GM19468 (cell line): ENCODE measurements around the gene ZFAND2B.

Experiments
- ATAC-seq: cut with Tn5 transposase; IDR thresholded peaks from one replicate; pipeline ENCODE4 v1.9.1; 2021; ENCODE audit warnings: mild to moderate bottlenecking, moderate library complexity, moderate number of reproducible peaks; ENCODE audit not compliant: unreplicated experiment; ENCODE audit errors: extremely low read depth

The ZFAND2B gene

DNA sequence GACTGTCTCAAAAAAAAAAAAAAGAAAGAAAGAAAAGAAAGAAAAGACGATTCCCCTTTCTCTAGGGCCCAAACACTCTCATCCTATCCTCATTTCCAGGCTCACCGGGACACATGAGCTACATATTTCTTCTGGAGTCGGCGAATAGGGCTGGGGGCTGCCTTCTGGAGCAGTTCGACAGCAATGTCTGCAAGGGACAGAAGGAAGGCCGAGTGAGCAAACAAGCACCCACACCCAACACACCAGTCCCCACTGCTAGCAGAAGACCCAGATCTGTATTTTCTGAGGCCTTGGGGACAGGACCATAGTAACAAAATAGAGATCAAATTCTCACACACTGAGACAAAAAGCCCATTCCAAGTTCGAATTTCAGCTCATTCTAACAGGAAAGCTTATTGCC, 31.1 kb upstream of the ZFAND2B start:
- ATAC-seq, result no peak

DNA sequence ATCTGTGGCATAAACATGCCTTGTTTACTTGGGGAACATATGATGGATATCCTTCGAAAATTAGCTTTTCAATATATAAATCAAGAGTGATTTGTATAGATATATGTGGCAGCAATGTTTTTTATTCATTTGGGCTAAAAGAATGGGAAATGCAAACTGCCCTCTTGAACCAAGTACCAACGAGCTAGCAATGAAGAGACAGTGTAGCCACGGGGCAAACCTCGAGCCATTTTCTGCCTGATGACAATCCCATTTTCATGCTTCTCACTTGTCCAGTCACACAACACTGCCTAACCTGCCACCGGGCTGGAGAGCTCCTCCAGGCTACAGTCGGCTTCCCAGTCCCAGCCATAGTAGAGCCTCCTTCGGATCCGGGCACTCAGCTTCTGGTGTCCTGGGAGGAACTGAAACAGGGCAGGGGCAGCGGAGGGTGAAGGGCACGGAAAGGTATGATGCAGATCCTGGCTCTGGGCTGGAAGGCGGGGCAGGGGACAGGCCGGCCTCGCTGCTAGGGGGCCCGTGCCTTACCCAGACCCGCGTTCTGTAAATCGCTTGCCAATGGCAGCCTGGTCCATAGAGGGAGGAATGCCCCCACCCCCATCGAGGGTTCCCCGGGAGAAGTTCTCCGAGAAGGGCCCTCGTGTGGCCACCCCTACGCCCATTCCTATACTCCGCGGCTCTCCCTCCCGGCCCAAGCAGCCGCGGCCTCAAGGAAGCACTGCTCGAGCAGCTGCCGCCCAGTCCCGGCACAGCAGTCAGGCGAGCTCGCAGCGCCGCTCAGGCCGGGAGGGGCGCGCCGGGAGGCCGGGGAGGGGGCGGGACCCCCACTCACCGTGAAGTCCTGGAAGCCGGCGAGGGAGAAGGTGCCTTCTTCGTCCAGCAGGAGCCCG, 30.4 kb upstream of the ZFAND2B start:
- ATAC-seq, result no peak

DNA sequence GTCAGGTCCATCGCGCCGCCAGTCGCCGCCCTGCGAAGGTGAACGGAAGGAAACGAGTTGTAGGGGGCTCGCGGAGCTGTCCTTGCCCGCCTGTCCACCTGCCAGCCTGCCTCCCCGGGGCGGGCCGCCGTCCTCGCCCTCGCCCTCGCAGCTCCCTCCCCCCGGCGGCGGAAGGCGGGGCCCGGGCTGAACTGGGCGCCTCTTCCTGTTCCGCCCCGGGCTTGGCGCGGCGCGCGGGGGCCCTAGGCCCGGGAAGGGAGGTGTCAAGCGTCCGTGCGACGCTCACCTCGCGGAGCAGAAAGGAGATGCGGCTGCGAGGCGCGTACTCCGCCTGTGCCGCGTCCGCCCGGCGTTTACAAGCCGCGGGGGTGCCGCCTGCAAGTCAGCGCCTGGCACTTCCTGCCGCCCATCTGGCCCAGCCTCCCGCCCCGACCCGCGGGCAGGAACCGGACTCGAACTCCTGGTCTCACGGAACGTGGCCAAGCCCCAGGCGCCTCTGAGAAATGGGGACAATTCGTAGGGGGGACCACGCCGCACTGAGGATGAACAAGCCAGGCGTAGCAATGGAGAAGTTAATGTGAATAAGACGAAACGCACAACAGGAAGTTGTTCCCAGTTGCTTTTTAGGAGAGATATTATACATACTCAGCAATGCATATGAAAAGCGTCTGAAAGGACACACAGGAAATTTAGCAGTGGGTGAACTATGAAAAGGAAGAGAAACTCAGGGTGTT, 29.6 kb upstream of the ZFAND2B start, which contains the start of gene CNPPD1:
TSS of gene CNPPD1 (minus strand) at position 108 of the 734 bp plus-strand sequence. CDS start at position 11, 97 bp downstream.
- ATAC-seq, result peak; percentile 42

DNA sequence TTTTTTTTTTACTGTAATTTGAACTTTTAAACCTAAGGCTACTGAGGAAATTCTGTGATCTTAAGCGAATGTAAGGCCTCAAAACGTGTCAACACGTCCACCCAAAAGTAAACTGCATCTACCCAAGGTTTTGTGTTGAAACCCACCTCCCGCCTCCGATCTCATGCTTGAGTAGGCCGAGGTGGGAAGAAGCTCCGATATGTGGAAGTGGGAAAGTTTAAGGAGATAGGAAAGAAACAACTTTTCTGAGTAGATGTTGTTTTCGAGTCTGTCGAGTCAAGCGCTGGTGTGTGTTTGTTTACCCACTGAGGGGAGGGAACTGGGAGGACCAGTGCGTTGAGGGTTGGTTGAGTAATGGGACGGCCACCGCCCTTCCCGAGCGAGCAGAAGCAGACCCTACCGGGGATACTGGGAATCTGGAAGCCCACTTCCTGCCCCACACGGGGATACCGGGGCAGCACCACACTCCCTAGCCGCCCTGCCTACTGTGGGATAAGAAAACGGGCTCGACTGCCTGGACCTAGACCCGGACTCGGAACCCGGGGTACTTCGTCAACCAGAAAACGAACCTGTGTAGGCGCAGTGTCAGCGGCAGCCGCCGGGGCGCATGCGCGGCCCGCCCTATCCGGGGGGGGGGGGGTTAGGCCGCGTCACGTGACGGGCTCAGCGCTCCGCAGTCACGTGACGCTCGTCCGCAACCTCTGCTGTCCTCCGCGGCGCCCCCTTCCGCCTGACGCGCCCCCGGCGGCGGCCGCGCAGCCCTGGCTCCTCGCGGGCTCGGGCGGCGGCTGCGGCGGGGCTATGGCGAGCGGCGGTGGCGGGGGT, 28.8 kb upstream of the ZFAND2B start, which contains the start of gene RETREG2:
TSS of gene RETREG2 (plus strand) at position 724 of the 825 bp plus-strand sequence. CDS start at position 802, 78 bp downstream.
- peak; percentile 8 for ATAC-seq

DNA sequence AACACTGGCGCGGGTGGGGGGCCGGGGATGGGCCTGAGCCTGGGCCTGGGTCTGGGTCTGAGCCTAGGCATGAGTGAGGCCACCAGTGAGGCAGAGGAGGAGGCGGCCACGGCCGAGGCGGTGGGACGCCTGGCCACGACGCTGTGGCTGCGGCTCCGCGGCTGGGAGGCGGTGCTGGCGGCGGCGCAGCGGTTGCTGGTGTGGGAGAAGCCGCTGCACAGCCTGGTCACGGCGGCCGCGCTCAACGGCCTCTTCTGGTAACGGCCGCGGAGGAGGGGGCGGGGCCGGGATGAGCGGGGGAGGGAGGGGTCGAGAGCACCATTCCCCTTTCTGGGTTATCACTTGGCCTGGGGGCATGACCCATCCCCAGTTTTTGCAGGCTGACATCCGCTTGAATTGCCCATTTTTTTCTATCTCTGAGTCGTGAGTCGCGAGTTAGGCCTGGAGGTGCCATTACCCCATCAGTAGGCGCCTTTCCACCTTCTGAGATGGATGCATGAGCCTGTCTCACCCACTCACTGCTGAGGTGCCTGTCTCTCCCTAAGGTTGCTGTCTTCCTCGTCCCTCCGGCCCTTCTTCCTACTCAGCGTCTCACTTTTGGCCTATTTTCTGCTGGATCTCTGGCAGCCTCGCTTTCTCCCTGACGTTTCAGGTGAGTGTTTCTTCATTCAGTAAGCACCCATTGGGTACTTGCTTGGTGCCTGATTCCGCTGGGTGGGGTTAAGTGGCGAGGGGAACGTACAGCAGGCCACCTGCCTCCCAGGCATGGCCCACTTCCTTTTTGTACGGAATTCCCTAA, 28.0 kb upstream of the ZFAND2B start:
- peak; percentile 4 for ATAC-seq

DNA sequence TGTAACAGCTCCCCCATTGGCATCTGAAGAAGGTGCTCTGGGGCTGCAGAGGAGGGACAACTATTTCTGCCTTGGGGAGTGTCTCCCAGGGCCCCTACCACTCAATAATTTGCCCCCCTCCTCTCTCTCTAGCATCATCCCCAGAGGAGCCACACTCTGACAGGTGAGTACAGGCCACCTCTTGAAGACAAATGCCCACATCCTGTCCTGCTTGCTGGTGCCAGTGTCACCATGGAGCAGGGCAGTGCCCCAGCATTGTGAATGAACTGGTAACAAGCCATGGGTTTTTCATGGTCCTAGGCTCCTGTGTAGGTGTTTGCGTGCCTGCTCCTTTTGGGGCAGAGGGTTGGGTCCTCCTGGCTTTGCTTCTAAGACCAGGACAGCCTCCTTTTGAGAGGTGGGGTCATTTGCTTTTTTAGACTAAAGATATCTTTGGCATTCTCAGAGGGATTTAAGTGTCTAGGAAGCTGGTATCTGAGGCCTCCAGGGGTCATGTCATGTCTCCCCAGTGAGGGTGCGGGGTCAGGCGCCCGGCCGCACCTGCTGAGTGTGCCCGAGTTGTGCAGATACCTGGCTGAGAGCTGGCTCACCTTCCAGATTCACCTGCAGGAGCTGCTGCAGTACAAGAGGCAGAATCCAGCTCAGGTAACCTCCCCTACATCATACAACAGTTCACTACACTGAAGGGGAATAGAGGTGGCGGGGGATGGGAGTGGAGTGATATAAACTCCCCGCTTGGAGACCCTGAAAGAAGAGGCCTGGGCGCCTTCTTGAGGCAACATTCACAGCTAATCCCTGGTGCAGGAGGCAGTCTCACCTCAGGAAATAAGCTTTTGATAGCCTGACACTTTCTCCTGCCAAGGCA, 26.7 kb upstream of the ZFAND2B start:
- ATAC-seq, result no peak

DNA sequence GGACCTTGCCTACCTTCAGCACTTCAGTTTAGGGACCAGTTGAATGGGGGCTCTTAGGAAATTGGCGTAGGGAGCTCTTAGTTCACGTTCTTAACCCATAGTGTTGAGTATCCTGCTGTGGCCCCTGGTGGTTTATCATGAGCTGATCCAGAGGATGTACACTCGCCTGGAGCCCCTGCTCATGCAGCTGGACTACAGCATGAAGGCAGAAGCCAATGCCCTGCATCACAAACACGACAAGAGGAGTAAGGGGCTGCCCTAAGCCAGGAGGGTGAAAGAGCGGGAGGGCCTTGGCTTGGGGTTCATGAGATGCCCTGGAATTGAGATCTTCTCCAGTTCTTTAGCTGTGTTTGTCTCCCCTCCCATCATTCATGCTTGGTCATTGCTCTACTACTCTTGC, 25.6 kb upstream of the ZFAND2B start:
- ATAC-seq, result no peak

DNA sequence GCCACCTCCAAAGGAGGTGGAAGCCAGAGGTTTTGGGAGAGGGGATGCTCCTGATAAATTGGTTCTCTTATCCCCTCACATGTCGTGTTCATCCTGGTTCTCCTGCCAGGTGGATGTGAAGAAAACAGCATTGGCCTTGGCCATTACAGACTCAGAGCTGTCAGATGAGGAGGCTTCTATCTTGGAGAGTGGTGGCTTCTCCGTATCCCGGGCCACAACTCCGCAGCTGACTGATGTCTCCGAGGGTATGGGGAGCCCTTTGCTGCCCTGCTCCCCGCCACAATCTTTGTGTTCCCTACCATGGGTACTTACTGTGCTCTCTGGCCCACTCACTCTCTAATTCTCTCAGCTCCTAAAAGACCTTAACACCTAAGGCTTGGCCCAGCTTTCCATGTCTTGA, 25.1 kb upstream of the ZFAND2B start:
- no peak for ATAC-seq

DNA sequence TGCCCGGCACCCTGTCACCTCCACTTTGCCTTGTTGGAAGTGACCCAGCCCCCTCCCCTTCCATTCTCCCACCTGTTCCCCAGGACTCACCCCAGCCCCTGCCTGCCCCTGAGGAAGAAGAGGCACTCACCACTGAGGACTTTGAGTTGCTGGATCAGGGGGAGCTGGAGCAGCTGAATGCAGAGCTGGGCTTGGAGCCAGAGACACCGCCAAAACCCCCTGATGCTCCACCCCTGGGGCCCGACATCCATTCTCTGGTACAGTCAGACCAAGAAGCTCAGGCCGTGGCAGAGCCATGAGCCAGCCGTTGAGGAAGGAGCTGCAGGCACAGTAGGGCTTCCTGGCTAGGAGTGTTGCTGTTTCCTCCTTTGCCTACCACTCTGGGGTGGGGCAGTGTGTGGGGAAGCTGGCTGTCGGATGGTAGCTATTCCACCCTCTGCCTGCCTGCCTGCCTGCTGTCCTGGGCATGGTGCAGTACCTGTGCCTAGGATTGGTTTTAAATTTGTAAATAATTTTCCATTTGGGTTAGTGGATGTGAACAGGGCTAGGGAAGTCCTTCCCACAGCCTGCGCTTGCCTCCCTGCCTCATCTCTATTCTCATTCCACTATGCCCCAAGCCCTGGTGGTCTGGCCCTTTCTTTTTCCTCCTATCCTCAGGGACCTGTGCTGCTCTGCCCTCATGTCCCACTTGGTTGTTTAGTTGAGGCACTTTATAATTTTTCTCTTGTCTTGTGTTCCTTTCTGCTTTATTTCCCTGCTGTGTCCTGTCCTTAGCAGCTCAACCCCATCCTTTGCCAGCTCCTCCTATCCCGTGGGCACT, 24.0 kb upstream of the ZFAND2B start:
- no peak for ATAC-seq

DNA sequence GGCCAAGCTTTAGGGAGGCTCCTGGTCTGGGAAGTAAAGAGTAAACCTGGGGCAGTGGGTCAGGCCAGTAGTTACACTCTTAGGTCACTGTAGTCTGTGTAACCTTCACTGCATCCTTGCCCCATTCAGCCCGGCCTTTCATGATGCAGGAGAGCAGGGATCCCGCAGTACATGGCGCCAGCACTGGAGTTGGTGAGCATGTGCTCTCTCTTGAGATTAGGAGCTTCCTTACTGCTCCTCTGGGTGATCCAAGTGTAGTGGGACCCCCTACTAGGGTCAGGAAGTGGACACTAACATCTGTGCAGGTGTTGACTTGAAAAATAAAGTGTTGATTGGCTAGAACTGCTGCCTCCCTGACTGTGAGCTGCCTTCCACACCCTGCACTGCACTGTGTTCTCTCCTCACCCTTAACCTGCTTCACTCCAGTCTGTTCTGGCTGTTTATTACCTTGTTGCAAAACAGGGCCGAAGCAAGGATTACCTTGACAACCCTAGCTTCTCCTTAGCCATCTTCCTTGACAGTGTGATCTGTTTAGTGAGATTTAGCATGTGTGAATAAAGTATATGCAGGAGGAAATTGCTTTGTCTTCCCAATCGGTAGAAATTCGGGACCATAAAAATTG, 23.3 kb upstream of the ZFAND2B start:
- ATAC-seq, result no peak

DNA sequence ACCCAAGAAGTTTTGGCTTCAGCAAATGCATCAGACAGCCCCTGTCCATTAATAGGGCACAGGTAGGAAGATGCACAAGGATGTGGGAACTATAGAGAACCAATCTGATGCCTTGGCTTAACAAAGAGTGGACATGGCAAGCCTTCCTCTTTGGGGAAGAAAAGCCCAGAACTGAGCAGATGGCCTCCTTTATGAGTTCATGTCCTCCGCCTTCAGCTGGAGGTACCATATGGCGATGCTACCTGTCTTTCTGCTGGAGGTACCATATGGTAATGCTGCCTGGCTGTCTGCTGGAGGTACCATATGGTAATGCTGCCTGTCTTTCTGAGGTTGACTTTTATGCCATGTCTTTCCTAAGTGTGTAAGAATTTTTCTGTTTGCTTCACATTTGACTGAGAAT, 22.5 kb upstream of the ZFAND2B start:
- no peak for ATAC-seq

DNA sequence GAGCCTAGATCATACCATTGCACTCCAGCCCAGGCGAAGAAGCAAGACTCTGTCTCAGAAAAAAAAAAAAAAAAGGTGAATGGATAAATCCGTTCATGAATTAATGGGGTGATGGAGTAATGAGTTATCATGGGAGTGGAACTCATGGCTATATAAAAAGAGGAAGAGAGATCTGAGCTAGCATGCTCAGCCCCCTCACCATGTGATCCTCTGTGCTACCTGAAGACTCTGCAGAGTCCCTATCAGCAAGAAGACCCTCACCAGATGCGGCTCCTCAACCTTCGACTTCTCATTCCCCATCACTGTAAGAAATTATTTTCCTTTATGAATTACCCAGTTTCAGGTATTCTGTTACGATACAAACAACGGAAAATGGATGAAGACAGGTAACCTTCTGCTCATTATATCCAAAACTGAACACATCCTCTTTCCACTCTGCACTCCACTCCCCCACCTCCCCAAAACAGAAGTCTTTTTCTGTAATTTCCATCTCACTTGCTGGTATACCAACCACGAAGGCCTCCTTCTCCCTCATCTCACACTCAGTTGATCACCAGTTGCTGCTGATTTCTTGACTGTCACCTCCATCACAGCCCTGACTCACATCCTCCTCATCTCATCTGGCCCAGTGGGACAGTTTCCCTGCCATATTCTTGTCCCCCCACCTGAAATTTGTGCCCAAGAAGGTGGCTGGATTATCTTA, 19.7 kb upstream of the ZFAND2B start:
- no peak for ATAC-seq

DNA sequence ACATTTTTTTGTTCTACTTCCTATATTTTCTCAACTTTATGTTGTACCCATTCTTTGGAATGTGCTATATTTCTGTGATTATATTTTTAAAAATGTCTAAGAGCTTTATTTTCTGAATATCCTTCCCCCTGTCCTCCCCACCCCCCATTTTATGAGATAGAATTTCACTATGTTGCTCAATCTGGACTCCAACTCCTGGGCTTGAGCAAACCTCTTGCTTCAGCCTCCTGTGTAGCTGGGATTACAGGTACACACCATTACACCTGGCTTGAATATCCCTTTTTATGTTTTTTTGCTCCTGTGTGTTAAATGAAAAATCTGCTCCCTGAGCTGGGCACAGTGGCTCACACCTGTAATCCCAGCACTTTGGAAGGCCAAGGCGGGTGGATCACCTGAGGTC, 9.2 kb upstream of the ZFAND2B start:
- no peak for ATAC-seq

DNA sequence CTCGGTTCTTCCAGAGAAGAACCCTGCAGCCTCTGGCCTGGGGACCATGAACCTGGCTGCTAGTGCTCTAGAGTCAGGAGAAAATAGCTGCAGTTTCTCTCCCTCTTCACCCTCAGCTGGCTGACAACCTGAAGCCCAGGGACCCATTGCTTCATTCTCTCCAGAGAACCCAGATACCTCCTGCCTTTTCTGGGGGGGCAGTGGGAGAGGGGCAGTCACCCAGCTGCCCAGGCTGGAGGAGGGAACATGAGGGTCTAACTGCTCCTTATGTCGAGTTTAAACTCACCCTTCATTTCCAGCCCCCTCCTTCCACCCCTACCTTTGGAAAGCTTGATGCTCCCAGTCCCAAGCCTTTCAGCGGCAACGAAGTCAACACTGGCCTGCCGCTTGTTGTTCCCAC, 7.6 kb upstream of the ZFAND2B start:
- ATAC-seq, result no peak

DNA sequence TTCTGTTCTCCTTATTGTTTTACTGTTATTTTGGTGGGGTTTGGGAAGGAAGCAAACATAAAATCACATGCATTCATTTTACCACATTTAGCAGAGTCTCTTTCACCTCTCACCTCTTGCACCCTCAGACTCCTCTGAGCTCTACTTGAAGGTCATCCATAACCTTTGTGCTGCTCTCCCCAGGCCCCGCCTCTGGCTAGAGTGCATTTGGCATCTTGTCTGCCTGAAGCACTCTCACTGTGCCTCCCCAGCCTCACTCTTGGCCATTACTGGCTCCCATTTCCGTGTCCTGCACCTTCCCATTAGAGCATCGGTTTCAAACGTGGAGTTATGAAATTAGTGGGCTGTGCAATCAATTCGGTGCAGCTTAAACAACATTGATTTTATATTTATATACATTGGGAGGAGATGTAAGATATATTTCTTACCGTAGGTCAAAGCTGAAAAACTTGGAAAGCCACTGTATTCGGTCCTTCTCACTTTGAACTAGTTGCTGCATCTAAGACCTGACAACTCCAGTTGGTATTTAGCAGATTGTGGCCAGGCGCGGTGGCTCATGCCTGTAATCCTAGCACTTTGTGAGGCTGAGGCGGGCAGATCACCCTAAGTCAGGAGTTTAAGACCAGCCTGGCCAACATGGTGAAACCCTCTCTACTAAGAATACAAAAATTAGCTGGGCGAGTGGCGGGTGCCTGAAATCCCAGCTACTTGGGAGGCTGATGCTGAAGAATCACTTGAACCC, 6.9 kb upstream of the ZFAND2B start:
- no peak for ATAC-seq
